B cell (primary cell): ENCODE measurements around the gene PACSIN3. TPM values are rescaled to one million over a fixed set of nuclear protein-coding genes. Genes with fewer than 3 reads are reported as not detected.

Source experiments
- ATAC-seq: fragments of 200-7000 bp; cut with Tn5 transposase; one replicate; pipeline ENCODE4 v1.10.0; 2021; ENCODE audit warnings: low read depth, mild to moderate bottlenecking, moderate number of reproducible peaks, moderate library complexity
- CTCF ChIA-PET: fragments of 350-600 bp; sonication (Branson Sonifier 250); formaldehyde crosslinking; loops from one replicate; lab custom pipeline; 2021; ENCODE audit warnings: antibody characterized with exemption, inconsistent platforms; lab: Charles Lee
- POLR2A ChIA-PET: fragments of 350-600 bp; sonication (Branson Sonifier 250); formaldehyde crosslinking; loops from one replicate; lab custom pipeline; 2021; ENCODE audit warnings: antibody characterized with exemption; lab: Charles Lee
- DNase-seq: peaks from one replicate; pipeline ENCODE4 v3.0.0; 2013
- H2AFZ ChIP-seq: 2 replicates; pipeline ENCODE4 v1.6.1; 2012; ENCODE audit warnings: mild to moderate bottlenecking, low read depth, low read length; ENCODE audit not compliant: insufficient read depth, poor library complexity, severe bottlenecking
- H3K27ac ChIP-seq, 2 donors: 1 replicate in 1 of 2; 2 replicates in 1 of 2; pipeline ENCODE4 v1.5.1; 2012 to 2013; ENCODE audit warnings: low read length in 2 of 2, mild to moderate bottlenecking in 2 of 2, moderate library complexity in 1 of 2
- H3K27me3 ChIP-seq, 4 experiments: fragments of 200-600 bp in 1 of 4; sonication (generic) in 1 of 4; replicated peaks in 1 of 4; 1 replicate in 2 of 4; 2 replicates in 2 of 4; pipeline versions ENCODE4 v1.6.1 to v1.7.0; 2013 to 2016; ENCODE audit warnings: low read length in 3 of 4, mild to moderate bottlenecking in 2 of 4, mixed read lengths in 1 of 4, moderate library complexity in 1 of 4; ENCODE audit not compliant: insufficient read depth in 4 of 4, control insufficient read depth in 3 of 4; ENCODE audit errors: control extremely low read depth in 1 of 4
- H3K36me3 ChIP-seq, 2 experiments: replicated peaks in 1 of 2; 1 replicate in 1 of 2; 2 replicates in 1 of 2; pipeline versions ENCODE4 v1.6.1 to v1.7.1; 2013; ENCODE audit warnings: low read length in 1 of 2; ENCODE audit not compliant: insufficient read depth in 2 of 2, control insufficient read depth in 1 of 2; ENCODE audit errors: control extremely low read depth in 1 of 2, extremely low read depth in 1 of 2
- H3K4me1 ChIP-seq, 2 donors: fragments of 200-600 bp in 1 of 2; sonication (generic) in 1 of 2; 1 replicate in 1 of 2; 2 replicates in 1 of 2; pipeline versions ENCODE4 v1.5.1 to v1.6.1; 2013 to 2017; ENCODE audit warnings: low read length in 2 of 2; ENCODE audit not compliant: control insufficient read depth in 2 of 2, insufficient read depth in 2 of 2
- H3K4me2 ChIP-seq: replicated peaks from 2 replicates; pipeline ENCODE3; 2012; ENCODE audit warnings: mild to moderate bottlenecking, low read depth, low read length; ENCODE audit not compliant: poor library complexity, severe bottlenecking
- H3K4me3 ChIP-seq, 5 experiments: fragments of 200-600 bp in 1 of 5; sonication (generic) in 1 of 5; 1 replicate in 3 of 5; 2 replicates in 2 of 5; pipeline versions ENCODE4 v1.5.1 to v1.7.0; 2011 to 2016; ENCODE audit warnings: low read length in 4 of 5, mild to moderate bottlenecking in 4 of 5, low read depth in 2 of 5, control low read depth in 1 of 5, moderate library complexity in 1 of 5; ENCODE audit not compliant: insufficient read depth in 1 of 5; ENCODE audit errors: control extremely low read depth in 1 of 5, extremely low read depth in 1 of 5
- H3K79me2 ChIP-seq: fragments of 200-600 bp; sonication (generic); one replicate; pipeline ENCODE4 v1.6.0; 2016; ENCODE audit warnings: low read length; ENCODE audit not compliant: control insufficient read depth, insufficient read depth
- H3K9ac ChIP-seq: fragments of 200-600 bp; sonication (generic); 2 replicates; pipeline ENCODE4 v1.6.1; 2017; ENCODE audit warnings: mild to moderate bottlenecking, low read length, moderate library complexity
- H3K9me3 ChIP-seq, 3 donors: one replicate each; pipeline versions ENCODE4 v1.6.1 to v1.7.1; 2013; ENCODE audit warnings: low read length in 2 of 3; ENCODE audit not compliant: control insufficient read depth in 2 of 3, insufficient read depth in 1 of 3; ENCODE audit errors: control extremely low read depth in 1 of 3
- H4K20me1 ChIP-seq: 2 replicates; pipeline ENCODE4 v1.6.0; 2012; ENCODE audit warnings: mild to moderate bottlenecking, low read length; ENCODE audit not compliant: insufficient read depth, control insufficient read depth, poor library complexity, severe bottlenecking
- H3K27ac Mint-ChIP-seq: one replicate; pipeline ENCODE4 v1.8.0; 2021; ENCODE audit warnings: mixed read lengths
- H3K27me3 Mint-ChIP-seq: one replicate; pipeline ENCODE4 v1.8.0; 2021; ENCODE audit warnings: mixed read lengths
- H3K4me1 Mint-ChIP-seq: one replicate; pipeline ENCODE4 v1.8.0; 2021; ENCODE audit warnings: mixed read lengths
- H3K4me3 Mint-ChIP-seq: one replicate; pipeline ENCODE4 v1.8.0; 2021; ENCODE audit warnings: mixed read lengths
- H3K9me3 Mint-ChIP-seq: one replicate; pipeline ENCODE4 v1.8.0; 2022; ENCODE audit warnings: mixed read lengths; ENCODE audit not compliant: insufficient read depth
- CTCF ChIP-seq: fragments of 200-600 bp; IDR thresholded peaks from one replicate; pipeline ENCODE4 v1.8.0; 2022; ENCODE audit warnings: antibody characterized with exemption, mild to moderate bottlenecking
- EZH2 ChIP-seq: IDR thresholded peaks from 2 replicates; pipeline ENCODE4 v1.6.1; 2012; ENCODE audit warnings: borderline replicate concordance, low read depth, mild to moderate bottlenecking, moderate library complexity, low read length; ENCODE audit not compliant: insufficient read depth, poor library complexity, severe bottlenecking
- WGBS: methylation state at CpG from one replicate; pipeline ENCODE4 v1.1.5; 2013; ENCODE audit warnings: missing lambda C conversion rate; ENCODE audit not compliant: insufficient coverage; 5-methylcytosine and 5-hydroxymethylcytosine counted together
- intact Hi-C: fragments of 100-400 bp; cut with micrococcal nuclease; formaldehyde crosslinking; loops from one replicate; pipeline ENCODE4 v1.10.0; 2022
- polyA plus RNA-seq: library from polyadenylated mRNA; depleted of rRNA; stranded (reverse); fragments of >200 nt; gene quantifications from 2 replicates; pipeline ENCODE4 v1.2.3, GENCODE V29; 2012
- total RNA-seq, 2 donors: library from RNA; stranded (reverse); fragments of 120-200 nt in 1 of 2; gene quantifications; 1 replicate in 1 of 2; 2 replicates in 1 of 2; pipeline versions ENCODE4 v1.2.3 to v1.2.4, GENCODE V29; 2013 to 2022

The PACSIN3 gene
- total and polyA plus RNA-seq, 2 donors (not counting 1 experiment from before 2014, with no cell fraction given), result 2.1 TPM; not detected in 1

- H3K27me3 Mint-ChIP-seq, result no peaks in the 10 kb centered on the region
- H3K27me3 ChIP-seq, result no peaks in the 10 kb centered on the region
- H3K27ac Mint-ChIP-seq, result no peak overlapping the region
- H3K4me3 ChIP-seq, result no peak overlapping the region
- H3K4me3 Mint-ChIP-seq, result no peak overlapping the region
- no peak for TF ChIP-seq EZH2
- no peak for TF ChIP-seq CTCF
- CTCF ChIA-PET, result interaction anchor here (0.6 to 1.8 kb wide), 2 partner anchors 10 to 55 kb away, joined by 3 to 4 read pairs; no protein-coding TSS in a partner anchor
- H3K79me2 ChIP-seq, result no peaks in the 10 kb centered on the region
- DNase-seq, result no peak
- POLR2A ChIA-PET, result interaction anchor here (2.1 kb wide), 1 partner anchor 18 kb away, joined by 6 read pairs; the partner anchor contains the start of gene DDB2
- intact Hi-C loops, result no loop called here
- H3K4me2 ChIP-seq, result no peak overlapping the region
- no peaks in the 10 kb centered on the region for H4K20me1 ChIP-seq
- WGBS, result 100% methylated on average over 2 of the region's 4 CpGs
- H3K36me3 ChIP-seq, result peaks cover under 1 to 21% of the 10 kb centered on the region in 2 experiments
- H3K9ac ChIP-seq, result no peak overlapping the region
- no peak overlapping the region for H3K27ac ChIP-seq
- H3K4me1 ChIP-seq, result no peaks in the 10 kb centered on the region
- no peaks in the 10 kb centered on the region for H3K4me1 Mint-ChIP-seq
- no peak overlapping the region for H2AFZ ChIP-seq
- no peaks in the 10 kb centered on the region for H3K9me3 ChIP-seq
- H3K9me3 Mint-ChIP-seq, result no peaks in the 10 kb centered on the region
- no peak for ATAC-seq
Observed at GRCh38 chr11:47233051-47233450, 46.8 kb upstream of the PACSIN3 start.

- Mint-ChIP-seq H3K4me3 (no peak overlapping the region), H3K27me3 (no peaks in the 10 kb centered on the region), H3K9me3 (no peaks in the 10 kb centered on the region), H3K27ac (no peak overlapping the region), H3K4me1 (peaks cover 2% of the 10 kb centered on the region)
- POLR2A ChIA-PET, result interaction anchor here (0.7 kb wide), 1 partner anchor 13 kb away, joined by 7 read pairs; no protein-coding TSS in a partner anchor
- H3K79me2 ChIP-seq, result peaks cover 4% of the 10 kb centered on the region
- no peaks in the 10 kb centered on the region for H3K9me3 ChIP-seq
- CTCF ChIA-PET, result interaction anchor here (1.3 kb wide), 1 partner anchor 63 kb away, joined by 3 read pairs; no protein-coding TSS in a partner anchor
- H3K4me1 ChIP-seq, result no peaks in the 10 kb centered on the region
- peaks cover 0 to 8% of the 10 kb centered on the region in 2 experiments for H3K36me3 ChIP-seq
- intact Hi-C loops, result no loop called here
- H3K4me3 ChIP-seq, result no peak overlapping the region
- H3K27ac ChIP-seq, result no peak overlapping the region
- no peak overlapping the region for H3K9ac ChIP-seq
- H4K20me1 ChIP-seq, result no peaks in the 10 kb centered on the region
- WGBS, result 95% methylated on average over 7 of the region's 8 CpGs
- H2AFZ ChIP-seq, result no peak overlapping the region
- H3K27me3 ChIP-seq, result no peaks in the 10 kb centered on the region
- no peak overlapping the region for H3K4me2 ChIP-seq
- no peak for TF ChIP-seq CTCF
- no peak for TF ChIP-seq EZH2
- DNase-seq, result no peak
- no peak for ATAC-seq
Observed at GRCh38 chr11:47229161-47229560, 42.9 kb upstream of the PACSIN3 start.
